ENCODE results near the gene SOX12. TPM values are rescaled to one million over a fixed set of nuclear protein-coding genes. Genes with fewer than 3 reads are reported as not detected.

The SOX12 gene
- total and polyA plus RNA-seq, 12 donors: 4.5 to 16.5 (median 9.7) TPM

- Histone ChIP-seq H3K9me3 (peaks cover 0 to 18% (median 3%) of the 10 kb centered on the region in 11 donors), H3K4me3 (no peak overlapping the region), H3K4me1 (peaks cover 0 to 19% (median 9%) of the 10 kb centered on the region in 9 donors), H3K27ac (no peak overlapping the region), H3K36me3 (peaks cover 0 to 4% (median 0%) of the 10 kb centered on the region in 9 donors), H3K27me3 (no peaks in the 10 kb centered on the region)
- intact Hi-C loops (cut with DNase I): no loop called here
- no peak for DNase-seq
- TF ChIP-seq CTCF (IDR thresholded peaks at IDR 0.05): no peak
- ATAC-seq: no peak
Observed at GRCh38 chr20:343107-343506, 17.8 kb downstream of the SOX12 start.

GRCh38 chr20:346033-346639, 20.8 kb downstream of the SOX12 start:
- ATAC-seq (no peak), DNase-seq (no peak)
- H3K36me3 ChIP-seq: peaks cover 0 to 20% (median 0%) of the 10 kb centered on the region in 9 donors
- H3K4me1 ChIP-seq: peaks cover 0 to 26% (median 14%) of the 10 kb centered on the region in 9 donors
- intact Hi-C loops (cut with DNase I): loop anchor here in 2 of 10 donors (2.0 kb wide), 2 partner anchors 15 to 35 kb away; no protein-coding TSS in a partner anchor
- 61 to 71% methylated on average over 9 of the region's 9 CpGs for WGBS, 2 donors
- H3K9me3 ChIP-seq: peaks cover 0 to 18% (median 3%) of the 10 kb centered on the region in 11 donors
- TF ChIP-seq CTCF (IDR thresholded peaks at IDR 0.05): no peak
- H3K27me3 ChIP-seq: no peaks in the 10 kb centered on the region
- peak overlapping the region in 9 of 10 donors; percentile 43 to 83 (median 72) for H3K4me3 ChIP-seq
- H3K27ac ChIP-seq: peak overlapping the region in 9 of 10 donors; percentile 84 to 97 (median 93)

- Histone ChIP-seq H3K27me3 (no peaks in the 10 kb centered on the region), H3K36me3 (peaks cover 0 to 24% (median 0%) of the 10 kb centered on the region in 9 donors), H3K4me3 (peak within 1 kb of the TSS; percentile 43 to 83 (median 72)), H3K27ac (peak within 1 kb of the TSS; percentile 84 to 97 (median 93)), H3K9me3 (peaks cover 0 to 14% (median 3%) of the 10 kb centered on the region in 11 donors), H3K4me1 (peaks cover 0 to 26% (median 14%) of the 10 kb centered on the region in 9 donors)
- TF ChIP-seq CTCF (IDR thresholded peaks at IDR 0.05): no peak
- ATAC-seq (peak; percentile 65 to 80 (median 70)), DNase-seq (peak; percentile 69 to 70)
- intact Hi-C loops (cut with DNase I): loop anchor here in 2 of 10 donors (2.0 kb wide), 2 partner anchors 16 to 36 kb away; no protein-coding TSS in a partner anchor
- WGBS, 2 donors: 0 to 1% methylated on average over 49 to 50 of the region's 50 CpGs
Observed at GRCh38 chr20:346640-347316, 21.4 kb downstream of the SOX12 start, which contains the start of gene NRSN2. NRSN2 (plus strand) TSS chr20:347111; CDS start chr20:349644, 2,533 bp downstream.

GRCh38 chr20:347317-347639, 21.9 kb downstream of the SOX12 start:
- H3K36me3 ChIP-seq: peaks cover 0 to 29% (median 0%) of the 10 kb centered on the region in 9 donors
- H3K4me3 ChIP-seq: peak overlapping the region; percentile 43 to 83 (median 72)
- DNase-seq (no peak), ATAC-seq (peak in 2 of 8 donors; percentile 2 to 5)
- peaks cover 0 to 26% (median 14%) of the 10 kb centered on the region in 9 donors for H3K4me1 ChIP-seq
- TF ChIP-seq CTCF (IDR thresholded peaks at IDR 0.05): no peak
- H3K27me3 ChIP-seq: no peaks in the 10 kb centered on the region
- 0 to 1% methylated on average over 19 of the region's 19 CpGs for WGBS, 2 donors
- peaks cover 0 to 9% (median 0%) of the 10 kb centered on the region in 11 donors for H3K9me3 ChIP-seq
- H3K27ac ChIP-seq: peak overlapping the region; percentile 84 to 97 (median 93)
- intact Hi-C loops (cut with DNase I): loop anchor here in 2 of 10 donors (2.0 kb wide), 2 partner anchors 16 to 36 kb away; no protein-coding TSS in a partner anchor
